Measurements from ENCODE around the gene AACS.

DNA sequence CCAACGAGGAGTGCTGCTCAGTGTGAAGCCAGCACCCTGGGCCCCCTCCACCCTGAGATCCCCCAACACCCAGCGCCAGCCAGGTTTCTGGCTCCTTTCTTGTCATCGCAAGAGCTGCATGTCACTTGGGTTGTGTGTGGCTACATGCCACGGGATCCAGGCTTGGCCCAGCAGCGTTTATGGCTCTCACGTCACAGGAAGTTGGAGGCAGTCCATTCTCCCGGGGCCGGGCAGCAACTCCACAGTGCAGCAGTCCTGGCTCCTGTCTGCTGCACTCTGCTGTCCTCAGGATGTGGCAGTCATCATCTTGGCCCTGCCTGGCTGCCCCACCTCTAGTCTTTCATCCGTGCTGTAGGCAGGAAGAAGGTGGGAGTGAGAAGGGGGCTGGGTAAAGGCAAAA, 78.3 kb downstream of the AACS start:
- TF ChIP-seq YY1 (IDR thresholded peaks at IDR 0.05; ENCODE audit: insufficient read depth, insufficient read length) (no peak), ZNF274 (IDR thresholded peaks at IDR 0.05; ENCODE audit: low read depth, low read length) (no peak)

Measured in NT2/D1 (cell line).